ENCODE measurements around the gene PTRHD1.
"Not testable (repeated sequence)": the region's sequence is repeated elsewhere in the genome, so short reads cannot be mapped to it uniquely, and the experiment has no call there.

The PTRHD1 gene

GRCh38 chr2:24792874-24793760 lies at the start of gene PTRHD1, which contains the start of gene CENPO:
PTRHD1 (minus strand) TSS chr2:24793391; CDS start chr2:24793377, 14 bp downstream.
CENPO (plus strand) TSS chr2:24793425; CDS start chr2:24793920, 495 bp downstream.
- peak; percentile 95 for DNase-seq

- DNase-seq: no peak
Measured at GRCh38 chr2:24842081-24843050, 49.2 kb upstream of the PTRHD1 start.

- no peak for DNase-seq
Measured at GRCh38 chr2:24840962-24841945, 48.1 kb upstream of the PTRHD1 start.

GRCh38 chr2:24840164-24840869 lies 47.1 kb upstream of the PTRHD1 start:
- no peak for DNase-seq

GRCh38 chr2:24839729-24840128 lies 46.5 kb upstream of the PTRHD1 start:
- no peak for DNase-seq

- DNase-seq: no peak
Measured at GRCh38 chr2:24838541-24838940, 45.4 kb upstream of the PTRHD1 start.

GRCh38 chr2:24837996-24838513 lies 44.9 kb upstream of the PTRHD1 start:
- no peak for DNase-seq

- no peak for DNase-seq
Measured at GRCh38 chr2:24836706-24837105, 43.5 kb upstream of the PTRHD1 start.

- no peak for DNase-seq
Measured at GRCh38 chr2:24836206-24836605, 43.0 kb upstream of the PTRHD1 start.

- DNase-seq: not testable (repeated sequence)
Measured at GRCh38 chr2:24835411-24835810, 42.2 kb upstream of the PTRHD1 start.

GRCh38 chr2:24834733-24835395 lies 41.7 kb upstream of the PTRHD1 start:
- DNase-seq: no peak

GRCh38 chr2:24833821-24834732 lies 40.9 kb upstream of the PTRHD1 start:
- DNase-seq: no peak

- DNase-seq: no peak
Measured at GRCh38 chr2:24832931-24833701, 39.9 kb upstream of the PTRHD1 start.

GRCh38 chr2:24832521-24832920 lies 39.3 kb upstream of the PTRHD1 start:
- DNase-seq: no peak

- DNase-seq: no peak
Measured at GRCh38 chr2:24832073-24832461, 38.9 kb upstream of the PTRHD1 start.

GRCh38 chr2:24831221-24832072 lies 38.3 kb upstream of the PTRHD1 start:
- DNase-seq: no peak

- DNase-seq: no peak
Measured at GRCh38 chr2:24830786-24831185, 37.6 kb upstream of the PTRHD1 start.

- DNase-seq: no peak
Measured at GRCh38 chr2:24830351-24830750, 37.2 kb upstream of the PTRHD1 start.
